Measurements from ENCODE around the gene NFATC2.

NFATC2 gene

DNA sequence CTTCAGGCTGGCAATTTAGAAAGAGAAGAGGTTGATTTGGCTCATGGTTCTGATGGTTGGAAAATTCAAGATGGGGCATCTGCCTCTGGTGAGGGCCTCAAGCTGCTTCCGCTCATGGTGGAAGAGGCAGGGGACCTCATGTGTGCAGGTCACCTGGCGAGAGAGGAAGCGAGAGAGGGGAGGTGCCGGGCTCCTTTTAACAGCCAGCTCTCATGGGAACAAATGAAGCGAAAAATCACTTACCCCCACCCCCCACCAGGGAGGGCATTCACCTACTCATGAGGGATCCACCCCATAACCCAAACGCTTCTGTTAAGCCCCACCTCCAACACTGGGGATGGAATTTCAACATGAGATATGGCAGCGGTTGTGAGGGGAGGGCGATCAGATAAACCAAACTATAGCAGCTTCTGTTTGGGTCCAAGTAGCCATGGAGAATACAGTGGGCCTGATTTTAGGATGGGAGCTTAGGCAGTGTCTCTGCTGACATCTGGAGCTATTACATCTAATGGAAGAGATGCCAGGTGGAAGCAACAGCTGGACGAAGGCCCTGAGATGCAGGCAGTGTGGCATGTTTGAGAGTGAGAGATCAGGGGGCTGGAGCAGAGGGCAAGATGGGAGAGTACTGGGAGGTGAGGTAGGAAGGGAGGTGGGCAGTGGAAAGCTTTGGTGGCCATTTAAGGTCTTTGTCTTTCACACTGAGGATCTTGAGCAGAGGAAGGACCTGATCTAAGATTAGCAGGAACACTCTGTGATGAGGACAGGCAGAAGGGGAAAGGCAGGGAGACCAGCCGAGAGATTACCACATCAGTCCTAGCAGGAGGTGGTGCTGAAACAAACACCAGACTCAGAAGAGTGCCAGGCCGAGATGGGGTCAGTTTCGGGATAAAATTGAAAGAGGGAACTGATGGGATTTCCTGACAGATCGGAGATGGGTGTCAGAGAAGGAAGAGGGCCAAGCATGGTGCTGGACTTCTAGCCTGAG lies 161.8 kb downstream of the NFATC2 start:
- Histone ChIP-seq H3K27me3 (ENCODE audit: insufficient read depth, low read length) (no peaks in the 10 kb centered on the region), H3K4me3 (ENCODE audit: low read depth, low read length) (no peak overlapping the region), H3K4me1 (ENCODE audit: control insufficient read depth, insufficient read depth, low read length, unreplicated experiment) (no peaks in the 10 kb centered on the region), H2AFZ (ENCODE audit: low read length, unreplicated experiment) (no peak overlapping the region), H3K27ac (ENCODE audit: low read depth, low read length) (no peak overlapping the region), H3K36me3 (ENCODE audit: insufficient read depth, low read length) (no peaks in the 10 kb centered on the region), H3K79me2 (ENCODE audit: control insufficient read depth, insufficient read depth, low read length, unreplicated experiment) (no peaks in the 10 kb centered on the region)

DNA sequence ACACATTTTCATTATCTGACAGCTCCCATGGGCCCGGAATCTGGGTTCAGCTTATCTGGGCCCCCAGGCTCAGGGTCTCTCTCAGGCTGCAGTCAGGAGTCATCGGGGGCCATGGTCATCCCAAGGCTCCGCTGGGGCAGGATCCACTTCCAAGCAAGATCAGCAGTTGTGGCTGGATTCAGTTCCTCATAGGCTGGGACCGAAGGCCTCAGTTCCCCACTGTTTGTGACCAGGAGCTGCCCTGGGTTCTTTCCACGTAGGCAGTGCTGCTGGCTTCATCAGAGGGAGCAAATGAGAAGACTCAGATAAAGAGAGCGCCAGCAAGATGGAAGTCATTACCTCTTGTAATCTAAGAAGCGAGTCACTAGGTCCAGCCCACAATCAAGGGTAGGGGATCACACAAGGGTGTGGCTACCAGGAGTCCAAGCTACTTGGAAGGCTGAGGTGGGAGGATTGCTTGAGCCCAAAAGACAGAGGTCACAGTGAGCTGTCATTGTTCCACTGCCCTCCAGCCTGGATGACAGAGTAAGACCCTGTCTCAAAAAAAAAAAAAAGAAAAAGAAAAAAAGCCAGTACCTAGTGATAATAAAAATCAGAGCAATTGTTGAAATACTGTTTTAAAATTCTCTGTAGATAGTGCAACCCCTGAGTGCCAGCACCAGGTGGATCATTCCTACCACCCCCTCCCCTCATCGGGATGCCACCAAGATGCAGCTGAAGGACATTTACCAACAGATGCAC lies 162.7 kb downstream of the NFATC2 start:
- Histone ChIP-seq H3K27ac (ENCODE audit: low read depth, low read length) (no peak overlapping the region), H3K79me2 (ENCODE audit: control insufficient read depth, insufficient read depth, low read length, unreplicated experiment) (no peaks in the 10 kb centered on the region), H3K36me3 (ENCODE audit: insufficient read depth, low read length) (no peaks in the 10 kb centered on the region), H3K27me3 (ENCODE audit: insufficient read depth, low read length) (no peaks in the 10 kb centered on the region), H3K4me3 (ENCODE audit: low read depth, low read length) (no peak overlapping the region), H2AFZ (ENCODE audit: low read length, unreplicated experiment) (no peak overlapping the region), H3K4me1 (ENCODE audit: control insufficient read depth, insufficient read depth, low read length, unreplicated experiment) (no peaks in the 10 kb centered on the region)

DNA sequence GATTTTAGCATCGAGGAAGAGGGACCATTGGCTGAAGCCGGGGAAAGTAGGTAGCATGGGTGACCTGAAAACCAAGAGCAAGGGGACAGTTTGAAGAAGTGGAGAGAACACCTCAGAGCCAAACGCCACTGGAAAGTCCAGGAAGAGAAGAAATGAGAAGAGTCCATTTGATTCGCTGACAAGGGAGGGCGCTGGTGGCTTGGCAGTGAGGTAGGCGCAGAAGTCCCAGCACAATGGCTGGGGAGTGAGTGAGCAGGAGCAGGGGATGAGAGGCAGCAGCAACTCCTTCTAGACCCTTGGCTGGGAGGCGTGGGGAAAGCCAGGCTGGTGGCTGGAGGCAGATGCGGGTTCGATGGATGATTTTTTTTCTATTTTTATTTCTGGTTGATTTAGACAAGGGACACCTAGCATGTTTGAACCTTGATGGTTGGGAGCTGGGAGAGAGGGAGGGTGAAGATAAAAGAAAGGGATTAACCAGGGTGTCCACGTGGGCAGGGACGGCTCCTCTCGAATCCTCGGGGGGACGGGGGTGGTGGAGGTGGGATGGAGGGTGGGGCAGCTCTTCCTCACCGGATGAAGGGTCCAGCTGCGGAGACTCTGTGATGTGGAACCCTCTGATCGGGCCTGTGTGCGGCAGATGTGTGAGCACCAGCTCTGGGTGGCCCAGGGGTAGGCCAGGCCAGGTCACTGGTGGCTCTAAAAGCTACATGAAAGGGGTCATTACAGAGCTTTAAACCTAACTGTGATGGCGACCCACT lies 164.2 kb downstream of the NFATC2 start:
- Histone ChIP-seq H3K36me3 (ENCODE audit: insufficient read depth, low read length) (no peaks in the 10 kb centered on the region), H3K79me2 (ENCODE audit: control insufficient read depth, insufficient read depth, low read length, unreplicated experiment) (no peaks in the 10 kb centered on the region), H3K4me1 (ENCODE audit: control insufficient read depth, insufficient read depth, low read length, unreplicated experiment) (no peaks in the 10 kb centered on the region)

DNA sequence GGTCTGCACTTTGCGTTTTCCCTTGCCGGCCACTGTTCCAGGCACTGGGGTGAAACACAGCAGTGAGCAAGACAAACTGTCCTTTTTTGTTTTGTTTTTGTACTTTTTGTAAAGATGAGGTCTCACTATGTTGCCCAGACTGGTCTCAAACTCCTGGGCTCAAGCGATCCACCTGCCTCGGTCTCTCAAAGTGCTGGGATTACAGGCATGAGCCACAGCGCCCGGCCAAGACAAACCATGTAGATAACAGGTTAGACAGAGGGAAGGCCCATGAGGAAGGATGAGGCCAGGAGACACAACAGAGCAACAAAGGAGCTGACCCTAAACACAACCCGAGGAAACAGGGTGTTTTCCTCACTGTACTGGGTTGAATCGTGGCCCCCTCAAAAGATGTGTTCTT lies 165.4 kb downstream of the NFATC2 start:
- no peaks in the 10 kb centered on the region for H3K27me3 ChIP-seq (ENCODE audit: insufficient read depth, low read length)
- H3K36me3 ChIP-seq (ENCODE audit: insufficient read depth, low read length), result no peaks in the 10 kb centered on the region
- no peak overlapping the region for H3K27ac ChIP-seq (ENCODE audit: low read depth, low read length)
- H3K79me2 ChIP-seq (ENCODE audit: control insufficient read depth, insufficient read depth, low read length, unreplicated experiment), result no peaks in the 10 kb centered on the region
- H3K4me1 ChIP-seq (ENCODE audit: control insufficient read depth, insufficient read depth, low read length, unreplicated experiment), result no peaks in the 10 kb centered on the region
- H3K4me3 ChIP-seq (ENCODE audit: low read depth, low read length), result no peak overlapping the region
- H2AFZ ChIP-seq (ENCODE audit: low read length, unreplicated experiment), result no peak overlapping the region

More for the DNA sequence above, 164.2 kb downstream of the NFATC2 start:
- Histone ChIP-seq H3K4me3 (ENCODE audit: low read depth, low read length) (no peak overlapping the region), H3K27me3 (ENCODE audit: insufficient read depth, low read length) (no peaks in the 10 kb centered on the region), H3K27ac (ENCODE audit: low read depth, low read length) (no peak overlapping the region), H2AFZ (ENCODE audit: low read length, unreplicated experiment) (no peak overlapping the region)

DNA sequence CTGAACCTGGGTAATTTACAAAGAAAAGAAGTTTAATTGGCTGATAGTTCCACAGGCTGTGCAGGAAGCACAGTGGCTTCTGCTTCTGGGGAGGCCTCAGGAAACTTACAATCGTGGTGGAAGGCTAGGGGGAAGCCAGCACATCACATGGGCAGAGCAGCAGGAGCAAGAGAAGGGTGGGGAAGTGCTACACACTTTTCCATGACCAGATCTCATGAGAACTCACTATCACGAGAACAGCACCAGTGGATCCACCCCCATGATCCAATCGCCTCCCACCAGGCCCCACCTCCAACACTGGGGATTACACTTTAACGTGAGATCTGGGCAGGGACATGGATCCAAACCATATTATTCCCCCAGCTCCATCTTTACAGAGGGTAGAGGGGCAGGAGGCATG lies 166.4 kb downstream of the NFATC2 start:
- Histone ChIP-seq H3K79me2 (ENCODE audit: control insufficient read depth, insufficient read depth, low read length, unreplicated experiment) (no peaks in the 10 kb centered on the region), H3K4me3 (ENCODE audit: low read depth, low read length) (no peak overlapping the region), H3K4me1 (ENCODE audit: control insufficient read depth, insufficient read depth, low read length, unreplicated experiment) (no peaks in the 10 kb centered on the region), H3K27ac (ENCODE audit: low read depth, low read length) (no peak overlapping the region), H3K36me3 (ENCODE audit: insufficient read depth, low read length) (no peaks in the 10 kb centered on the region), H3K27me3 (ENCODE audit: insufficient read depth, low read length) (no peaks in the 10 kb centered on the region), H2AFZ (ENCODE audit: low read length, unreplicated experiment) (no peak overlapping the region)

DNA sequence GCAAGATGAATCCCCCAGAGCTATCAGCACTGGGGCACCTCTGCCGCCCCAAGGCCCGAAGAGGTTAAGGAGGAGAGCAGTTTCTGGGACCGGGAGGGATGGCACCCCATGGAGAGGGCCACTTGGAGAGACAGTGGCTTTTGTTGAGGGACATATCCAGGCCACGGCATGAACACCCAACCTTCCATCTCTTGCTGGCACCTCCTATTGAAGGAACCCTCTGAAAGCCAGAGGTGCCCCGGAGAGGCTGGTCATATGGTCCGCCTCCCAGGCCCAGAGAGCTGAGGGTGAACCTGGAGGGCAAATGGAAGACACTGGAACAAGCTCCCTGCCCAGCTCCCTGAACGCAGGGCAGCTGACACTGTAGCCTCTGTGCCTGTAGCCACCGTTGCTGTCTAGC lies 167.0 kb downstream of the NFATC2 start:
- Histone ChIP-seq H3K36me3 (ENCODE audit: insufficient read depth, low read length) (no peaks in the 10 kb centered on the region), H3K27me3 (ENCODE audit: insufficient read depth, low read length) (no peaks in the 10 kb centered on the region), H2AFZ (ENCODE audit: low read length, unreplicated experiment) (no peak overlapping the region), H3K4me3 (ENCODE audit: low read depth, low read length) (no peak overlapping the region), H3K4me1 (ENCODE audit: control insufficient read depth, insufficient read depth, low read length, unreplicated experiment) (no peaks in the 10 kb centered on the region), H3K27ac (ENCODE audit: low read depth, low read length) (no peak overlapping the region), H3K79me2 (ENCODE audit: control insufficient read depth, insufficient read depth, low read length, unreplicated experiment) (no peaks in the 10 kb centered on the region)

DNA sequence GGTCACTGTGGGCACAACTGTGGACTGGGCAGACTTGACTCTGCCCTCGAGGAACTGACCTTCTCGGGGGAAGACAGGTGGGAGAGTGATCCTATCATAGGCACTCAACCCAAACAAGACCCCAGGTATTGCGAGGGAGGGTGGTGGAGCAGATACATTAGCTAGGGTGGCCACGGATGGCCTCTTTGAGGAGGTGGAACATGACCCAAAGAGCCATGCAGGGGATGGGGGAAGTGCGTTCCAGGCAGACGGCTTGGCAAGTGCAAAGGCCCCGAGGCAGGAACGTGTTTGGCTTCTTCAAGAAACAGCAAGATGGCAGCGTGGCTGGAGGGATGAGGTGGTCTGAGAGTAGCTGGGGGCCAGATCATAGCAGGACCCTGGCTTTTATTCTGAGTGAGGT lies 167.6 kb downstream of the NFATC2 start:
- H3K27me3 ChIP-seq (ENCODE audit: insufficient read depth, low read length), result no peaks in the 10 kb centered on the region
- no peak overlapping the region for H3K27ac ChIP-seq (ENCODE audit: low read depth, low read length)
- H3K36me3 ChIP-seq (ENCODE audit: insufficient read depth, low read length), result no peaks in the 10 kb centered on the region
- H3K4me1 ChIP-seq (ENCODE audit: control insufficient read depth, insufficient read depth, low read length, unreplicated experiment), result no peaks in the 10 kb centered on the region
- H3K79me2 ChIP-seq (ENCODE audit: control insufficient read depth, insufficient read depth, low read length, unreplicated experiment), result no peaks in the 10 kb centered on the region
- no peak overlapping the region for H2AFZ ChIP-seq (ENCODE audit: low read length, unreplicated experiment)
- H3K4me3 ChIP-seq (ENCODE audit: low read depth, low read length), result no peak overlapping the region

DNA sequence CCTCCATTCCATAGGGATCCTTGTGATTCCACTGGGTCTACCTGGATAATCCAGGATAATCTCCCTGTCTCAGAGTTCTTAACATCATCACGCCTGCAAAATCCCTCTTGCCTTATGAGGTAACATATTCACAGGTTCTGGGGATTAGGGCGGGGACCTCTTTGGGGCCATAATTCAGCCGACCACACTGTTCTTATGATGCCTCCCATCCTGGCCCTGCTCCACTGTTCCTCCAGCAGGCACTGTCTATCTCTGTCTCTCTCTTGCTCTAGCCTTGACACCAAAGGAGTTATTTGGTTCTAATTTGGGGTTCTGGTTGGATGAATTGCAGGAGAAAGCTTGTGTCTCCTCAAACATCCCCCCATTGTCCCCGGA lies 168.1 kb downstream of the NFATC2 start:
- H3K79me2 ChIP-seq (ENCODE audit: control insufficient read depth, insufficient read depth, low read length, unreplicated experiment), result no peaks in the 10 kb centered on the region
- no peak overlapping the region for H3K27ac ChIP-seq (ENCODE audit: low read depth, low read length)
- H3K4me3 ChIP-seq (ENCODE audit: low read depth, low read length), result no peak overlapping the region
- no peak overlapping the region for H2AFZ ChIP-seq (ENCODE audit: low read length, unreplicated experiment)
- no peaks in the 10 kb centered on the region for H3K36me3 ChIP-seq (ENCODE audit: insufficient read depth, low read length)
- H3K4me1 ChIP-seq (ENCODE audit: control insufficient read depth, insufficient read depth, low read length, unreplicated experiment), result no peaks in the 10 kb centered on the region
- H3K27me3 ChIP-seq (ENCODE audit: insufficient read depth, low read length), result no peaks in the 10 kb centered on the region

DNA sequence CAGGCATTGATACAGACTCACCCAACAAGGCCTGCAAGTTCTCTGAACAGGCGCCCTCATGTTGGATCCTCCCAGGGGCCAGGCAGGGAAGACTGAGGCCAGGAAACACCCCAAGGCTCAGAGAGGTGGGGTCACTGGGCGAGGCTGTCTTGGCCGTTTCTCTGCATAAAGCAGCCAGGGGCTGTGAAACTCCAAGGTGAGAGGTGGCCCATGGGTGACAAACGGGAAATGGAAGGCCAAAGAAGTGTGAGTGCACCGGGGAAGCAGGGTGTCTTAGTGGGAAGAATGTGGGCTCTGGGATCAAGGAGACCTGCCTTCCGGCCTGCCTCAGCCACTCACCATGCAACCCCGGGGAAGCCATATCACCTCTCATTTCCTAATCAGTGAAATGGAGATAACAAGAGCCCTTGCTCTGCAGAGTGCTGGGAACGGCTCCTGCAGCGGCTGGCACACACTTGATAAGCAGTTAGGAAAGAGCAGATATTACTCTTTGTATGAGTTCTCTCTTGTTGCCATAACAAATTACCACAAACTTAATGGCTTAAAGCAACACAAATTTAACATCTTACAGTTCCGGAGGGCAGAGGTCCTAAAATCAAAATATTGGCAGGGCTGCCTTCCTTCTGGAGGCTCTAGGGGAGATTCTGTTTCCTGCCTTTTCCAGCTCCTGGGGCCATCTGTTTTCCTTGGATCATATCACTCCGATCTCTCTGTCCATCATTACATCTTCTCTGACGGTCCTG lies 168.6 kb downstream of the NFATC2 start:
- Histone ChIP-seq H3K4me1 (ENCODE audit: control insufficient read depth, insufficient read depth, low read length, unreplicated experiment) (peaks cover 3% of the 10 kb centered on the region), H2AFZ (ENCODE audit: low read length, unreplicated experiment) (no peak overlapping the region), H3K36me3 (ENCODE audit: insufficient read depth, low read length) (no peaks in the 10 kb centered on the region), H3K4me3 (ENCODE audit: low read depth, low read length) (no peak overlapping the region), H3K79me2 (ENCODE audit: control insufficient read depth, insufficient read depth, low read length, unreplicated experiment) (no peaks in the 10 kb centered on the region), H3K27ac (ENCODE audit: low read depth, low read length) (no peak overlapping the region), H3K27me3 (ENCODE audit: insufficient read depth, low read length) (no peaks in the 10 kb centered on the region)

DNA sequence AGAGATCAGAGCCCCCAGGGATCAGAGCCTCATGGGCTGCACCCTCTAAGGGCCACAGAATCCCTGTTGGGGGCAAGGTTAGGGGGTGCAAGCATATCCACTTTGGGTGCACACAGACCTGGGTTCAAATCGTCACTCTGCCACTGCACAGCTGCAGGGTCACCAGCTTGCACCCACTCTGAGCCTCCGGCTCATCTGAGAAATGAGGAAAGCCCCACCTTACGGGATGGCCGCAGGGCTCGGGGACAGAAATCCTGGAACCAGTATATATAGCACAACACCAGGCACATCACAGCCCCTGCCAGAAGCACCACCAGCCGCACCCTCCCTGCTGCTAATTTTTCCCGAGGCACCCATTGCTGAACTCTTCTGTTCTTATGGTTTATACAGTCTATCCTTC lies 169.6 kb downstream of the NFATC2 start:
- no peak overlapping the region for H3K4me3 ChIP-seq (ENCODE audit: low read depth, low read length)

More for the DNA sequence above, 169.6 kb downstream of the NFATC2 start:
- peaks cover 6% of the 10 kb centered on the region for H3K4me1 ChIP-seq (ENCODE audit: control insufficient read depth, insufficient read depth, low read length, unreplicated experiment)
- no peaks in the 10 kb centered on the region for H3K36me3 ChIP-seq (ENCODE audit: insufficient read depth, low read length)
- no peak overlapping the region for H3K27ac ChIP-seq (ENCODE audit: low read depth, low read length)
- no peaks in the 10 kb centered on the region for H3K79me2 ChIP-seq (ENCODE audit: control insufficient read depth, insufficient read depth, low read length, unreplicated experiment)
- H2AFZ ChIP-seq (ENCODE audit: low read length, unreplicated experiment), result no peak overlapping the region
- no peaks in the 10 kb centered on the region for H3K27me3 ChIP-seq (ENCODE audit: insufficient read depth, low read length)

All from ACC112 (cell line).